HEK293T (cell line): ENCODE measurements around the gene MITF.

Experiments
- CTCF ChIA-PET: fragments of 350-600 bp; formaldehyde crosslinking; extraction: SDS; loops from one replicate; lab custom pipeline; 2021; ENCODE audit warnings: antibody characterized with exemption, inconsistent platforms; lab: Yijun Ruan, JAX
- POLR2A ChIA-PET: fragments of 350-600 bp; formaldehyde crosslinking; extraction: SDS; loops from one replicate; lab custom pipeline; 2020; ENCODE audit warnings: antibody characterized with exemption, inconsistent platforms; lab: Yijun Ruan, JAX
- DNase-seq: peaks from one replicate; pipeline ENCODE4 v3.0.0; 2012; ENCODE audit warnings: mixed read lengths; ENCODE audit errors: extremely low spot score
- ARNT ChIP-seq: fragments of 450-650 bp; IDR thresholded peaks from 2 replicates; pipeline ENCODE4 v1.6.1; 2017; ENCODE audit warnings: mild to moderate bottlenecking
- BHLHE40 ChIP-seq: fragments of 450-650 bp; IDR thresholded peaks from 2 replicates; pipeline ENCODE4 v1.6.1; 2016; ENCODE audit warnings: mild to moderate bottlenecking, moderate library complexity, borderline replicate concordance
- CTBP1 ChIP-seq: fragments of 450-650 bp; IDR thresholded peaks from 2 replicates; pipeline ENCODE4 v1.6.1; 2016; ENCODE audit warnings: borderline replicate concordance
- ELF4 ChIP-seq: fragments of 450-650 bp; IDR thresholded peaks from 2 replicates; pipeline ENCODE4 v1.6.1; 2017; ENCODE audit warnings: antibody characterized with exemption
- FOXA1 ChIP-seq: fragments of 450-650 bp; IDR thresholded peaks from 2 replicates; pipeline ENCODE4 v1.6.1; 2016; ENCODE audit warnings: mild to moderate bottlenecking
- FOXK2 ChIP-seq: fragments of 450-650 bp; IDR thresholded peaks from 2 replicates; pipeline ENCODE4 v1.6.1; 2016; ENCODE audit warnings: mild to moderate bottlenecking
- FOXM1 ChIP-seq: fragments of 450-650 bp; IDR thresholded peaks from 2 replicates; pipeline ENCODE4 v1.6.1; 2017; ENCODE audit warnings: mild to moderate bottlenecking, borderline replicate concordance
- HDGF ChIP-seq: fragments of 450-650 bp; IDR thresholded peaks from 2 replicates; pipeline ENCODE4 v1.6.1; 2017; ENCODE audit warnings: antibody characterized with exemption, borderline replicate concordance
- L3MBTL2 ChIP-seq: fragments of 450-650 bp; conservative IDR thresholded peaks from 2 replicates; pipeline ENCODE4 v1.6.1; 2016; ENCODE audit warnings: mild to moderate bottlenecking
- LEF1 ChIP-seq: fragments of 450-650 bp; IDR thresholded peaks from 2 replicates; pipeline ENCODE4 v1.6.1; 2017; ENCODE audit warnings: mild to moderate bottlenecking, borderline replicate concordance
- NFRKB ChIP-seq: fragments of 450-650 bp; IDR thresholded peaks from 2 replicates; pipeline ENCODE4 v1.6.1; 2016; ENCODE audit warnings: mild to moderate bottlenecking, moderate library complexity
- SP1 ChIP-seq: fragments of 450-650 bp; IDR thresholded peaks from 2 replicates; pipeline ENCODE4 v1.6.1; 2017
- SUZ12 ChIP-seq: fragments of 450-650 bp; IDR thresholded peaks from 2 replicates; pipeline ENCODE4 v1.6.1; 2016; ENCODE audit warnings: mild to moderate bottlenecking
- TARDBP ChIP-seq: fragments of 450-650 bp; IDR thresholded peaks from 2 replicates; pipeline ENCODE4 v1.6.1; 2016
- ZNF384 ChIP-seq: fragments of 450-650 bp; IDR thresholded peaks from 2 replicates; pipeline ENCODE4 v1.6.1; 2016
- TF ChIP-seq, protein P1 (sequence below): fragments of 450-650 bp; IDR thresholded peaks from 2 replicates; pipeline ENCODE4 v1.6.1; 2016

Gene MITF

DNA sequence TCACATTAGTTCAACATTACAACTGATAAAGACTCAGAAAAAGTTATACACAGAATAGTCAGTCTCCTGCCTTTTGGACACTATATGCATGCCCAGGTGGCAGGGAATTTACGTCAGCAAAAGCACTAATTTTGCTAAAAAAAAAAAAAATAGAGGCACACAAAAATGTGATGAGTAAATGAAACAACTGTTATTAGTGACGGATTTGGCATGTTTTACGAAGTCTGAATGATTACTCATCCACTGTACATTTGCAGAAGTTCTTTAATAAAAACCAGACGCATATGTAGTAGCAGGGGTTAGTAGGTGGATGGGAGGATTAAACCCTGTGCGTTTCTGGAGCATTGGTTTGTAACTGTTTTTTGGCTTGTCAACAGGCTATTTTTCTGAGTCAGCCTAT, 99.0 kb downstream of the MITF start:
- ChIA-PET POLR2A (no interaction called here), CTCF (no interaction called here)
- no peak for DNase-seq
- TF ChIP-seq L3MBTL2 (no peak), SUZ12 (no peak), FOXA1 (no peak), TARDBP (no peak), HDGF (no peak), LEF1 (no peak), SP1 (no peak), CTBP1 (no peak), ELF4 (no peak), FOXK2 (no peak), BHLHE40 (no peak)
- TF ChIP-seq, protein P1, sequence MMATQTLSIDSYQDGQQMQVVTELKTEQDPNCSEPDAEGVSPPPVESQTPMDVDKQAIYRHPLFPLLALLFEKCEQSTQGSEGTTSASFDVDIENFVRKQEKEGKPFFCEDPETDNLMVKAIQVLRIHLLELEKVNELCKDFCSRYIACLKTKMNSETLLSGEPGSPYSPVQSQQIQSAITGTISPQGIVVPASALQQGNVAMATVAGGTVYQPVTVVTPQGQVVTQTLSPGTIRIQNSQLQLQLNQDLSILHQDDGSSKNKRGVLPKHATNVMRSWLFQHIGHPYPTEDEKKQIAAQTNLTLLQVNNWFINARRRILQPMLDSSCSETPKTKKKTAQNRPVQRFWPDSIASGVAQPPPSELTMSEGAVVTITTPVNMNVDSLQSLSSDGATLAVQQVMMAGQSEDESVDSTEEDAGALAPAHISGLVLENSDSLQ = no peak

DNA sequence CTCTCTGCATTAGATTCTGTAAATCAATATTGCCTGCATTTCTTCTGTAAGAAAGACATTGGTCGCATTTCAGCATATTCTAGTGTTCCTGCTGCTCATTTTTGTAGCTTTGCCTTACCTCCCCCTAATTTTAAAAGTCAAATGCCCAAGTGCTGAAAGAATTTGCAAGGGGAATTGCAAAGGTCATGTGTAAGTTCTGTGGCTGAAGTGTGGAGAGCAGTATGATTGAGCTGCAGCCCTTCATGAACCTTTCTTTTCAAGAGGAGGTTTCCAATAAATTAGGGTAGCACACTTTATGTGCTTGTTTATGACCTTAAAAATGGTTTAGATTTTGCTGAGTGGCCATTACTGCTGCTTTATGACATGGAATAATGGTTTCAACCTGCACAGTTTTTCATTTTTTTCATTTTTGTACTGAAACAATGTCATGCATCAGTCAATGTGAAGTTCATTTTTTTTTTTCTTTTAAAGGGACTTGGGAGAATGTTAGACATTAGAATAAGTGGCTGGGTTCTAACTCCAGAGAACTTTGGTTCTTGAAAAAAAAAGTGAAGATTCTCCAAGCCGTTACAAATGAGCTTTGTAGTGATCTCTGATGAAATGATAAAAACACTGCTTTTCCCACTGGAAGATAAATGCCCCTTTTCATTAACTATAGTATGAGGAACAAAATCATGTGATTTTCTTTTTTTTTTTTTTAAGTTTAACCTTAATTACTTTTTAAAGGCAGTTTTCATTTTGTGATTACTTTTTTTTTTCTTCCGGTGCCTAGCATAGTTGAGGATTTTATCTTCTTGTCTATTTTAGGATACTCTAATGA, 99.6 kb downstream of the MITF start:
- POLR2A ChIA-PET = no interaction called here
- no peak for TF ChIP-seq ARNT
- TF ChIP-seq, protein P1 = peak; percentile 24; the same call in 1 of the 2 replicates
- TF ChIP-seq FOXA1 = no peak
- no peak for TF ChIP-seq ELF4
- CTCF ChIA-PET = no interaction called here

DNA sequence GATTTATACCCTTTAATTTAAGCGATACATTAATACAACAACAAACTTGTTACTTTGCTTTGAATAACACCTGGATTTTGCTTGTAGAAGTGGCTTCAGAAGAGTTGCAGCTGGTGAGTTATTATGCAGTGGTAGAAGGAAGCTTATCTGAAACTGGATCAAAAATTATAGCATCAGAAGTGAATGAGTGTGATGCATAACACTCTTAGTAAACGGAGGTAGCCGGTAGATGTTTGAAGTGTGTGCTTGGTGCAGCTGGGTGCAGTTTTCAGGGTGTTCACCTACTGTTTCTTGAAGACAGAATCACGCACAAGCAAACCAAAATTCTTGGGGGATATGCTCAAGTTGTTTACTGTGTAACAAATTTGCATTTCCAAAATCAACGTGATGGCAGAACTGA, 103.1 kb downstream of the MITF start:
- POLR2A ChIA-PET = no interaction called here
- no peak for DNase-seq
- no peak for TF ChIP-seq FOXM1
- TF ChIP-seq SUZ12 = no peak
- no peak for TF ChIP-seq SP1
- no peak for TF ChIP-seq CTBP1
- no peak for TF ChIP-seq ARNT
- no peak for TF ChIP-seq L3MBTL2
- TF ChIP-seq, protein P1 = no peak
- TF ChIP-seq ELF4 = no peak
- TF ChIP-seq ZNF384 = no peak
- TF ChIP-seq HDGF = no peak
- no peak for TF ChIP-seq TARDBP
- TF ChIP-seq FOXK2 = no peak
- no peak for TF ChIP-seq NFRKB
- TF ChIP-seq BHLHE40 = no peak
- TF ChIP-seq FOXA1 = no peak
- no peak for TF ChIP-seq LEF1
- CTCF ChIA-PET = no interaction called here

More for the DNA sequence above, 99.6 kb downstream of the MITF start:
- no peak for DNase-seq

DNA sequence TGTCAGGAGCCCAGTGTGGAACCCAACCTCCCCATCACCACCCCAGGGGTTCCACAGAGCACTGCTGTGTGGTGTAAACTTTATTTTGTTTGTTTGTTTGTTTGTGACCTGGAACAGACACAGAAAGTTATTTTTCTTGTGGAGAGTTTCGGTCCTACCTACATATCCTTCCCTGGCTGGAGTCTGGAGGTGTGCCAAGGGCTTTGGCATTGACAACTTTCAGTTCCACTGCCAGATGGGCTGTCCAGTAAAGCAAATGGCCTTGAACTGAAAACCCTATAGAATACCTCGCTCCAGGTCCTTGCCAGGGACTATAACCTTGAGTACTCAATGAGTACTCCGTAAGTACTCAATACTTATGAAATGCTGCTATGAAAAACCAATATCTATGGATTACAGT, 103.5 kb downstream of the MITF start:
- DNase-seq = no peak
- no peak for TF ChIP-seq CTBP1
- no peak for TF ChIP-seq FOXM1
- TF ChIP-seq, protein P1 = no peak
- TF ChIP-seq HDGF = no peak
- no peak for TF ChIP-seq FOXK2
- no peak for TF ChIP-seq NFRKB
- POLR2A ChIA-PET = no interaction called here
- CTCF ChIA-PET = no interaction called here

DNA sequence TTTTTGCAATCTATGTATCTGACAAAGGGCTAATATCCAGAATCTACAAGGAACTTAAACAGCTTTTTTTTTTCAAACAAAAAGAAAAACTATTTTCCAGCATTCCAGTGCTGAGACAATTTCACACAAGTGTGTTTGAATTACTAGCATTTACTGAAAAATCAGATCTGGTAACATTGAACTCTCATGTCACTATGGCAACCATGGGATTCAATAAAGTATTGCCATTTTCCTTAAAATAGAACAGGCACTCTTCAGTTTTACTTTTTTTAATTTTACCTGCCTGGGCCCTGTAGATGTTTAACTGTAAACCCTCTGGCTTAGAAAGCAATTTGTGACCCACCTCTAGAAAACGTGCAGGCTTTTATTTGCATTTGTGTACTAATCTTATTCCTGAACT, 105.4 kb downstream of the MITF start:
- CTCF ChIA-PET = no interaction called here
- no peak for DNase-seq
- POLR2A ChIA-PET = no interaction called here
- TF ChIP-seq BHLHE40 (no peak), ELF4 (no peak), LEF1 (no peak), SP1 (no peak), FOXK2 (no peak)

DNA sequence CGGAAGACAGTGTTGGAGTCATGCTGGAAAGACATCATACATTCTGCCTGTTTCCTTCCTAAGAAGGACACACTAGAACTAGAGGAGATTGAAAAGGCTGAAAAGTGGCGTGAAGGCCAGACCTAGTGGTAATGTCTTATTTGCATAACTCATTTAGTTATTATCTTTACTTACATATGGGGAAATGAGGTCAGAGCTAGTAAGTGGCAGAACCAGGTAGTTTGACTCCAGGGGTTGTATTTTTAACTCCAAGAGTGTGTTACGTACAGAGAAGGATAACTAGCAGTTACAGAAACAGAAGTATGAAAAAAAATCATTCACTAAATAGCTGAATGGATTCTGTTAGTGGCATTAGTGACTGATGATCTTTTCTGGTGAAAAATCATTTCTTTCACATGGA, 108.0 kb downstream of the MITF start:
- TF ChIP-seq ELF4 (no peak), ZNF384 (no peak), FOXM1 (no peak), CTBP1 (no peak), BHLHE40 (no peak), SP1 (no peak), SUZ12 (no peak), TARDBP (no peak), NFRKB (no peak), ARNT (no peak), LEF1 (no peak), FOXK2 (no peak), FOXA1 (no peak), HDGF (no peak), L3MBTL2 (no peak)
- TF ChIP-seq, protein P1 = no peak
- DNase-seq = no peak
- CTCF ChIA-PET = interaction anchor here (0.7 kb wide), 1 partner anchor 145 kb away, joined by 4 read pairs; no protein-coding TSS in a partner anchor
- POLR2A ChIA-PET = no interaction called here
